SU-DHL-6 (cell line): ENCODE data around the gene FNDC11.

Experiments
- CTCF ChIP-seq: fragments of 200-600 bp; sonication (generic); IDR thresholded peaks from one replicate; pipeline ENCODE4 v1.5.1; 2017; ENCODE audit warnings: antibody characterized with exemption, mild to moderate bottlenecking, low read length, moderate library complexity; ENCODE audit not compliant: insufficient read depth, poor library complexity, severe bottlenecking
- EZH2phosphoT487 ChIP-seq: fragments of 200-600 bp; sonication (generic), shearing (Covaris generic); conservative IDR thresholded peaks from 2 replicates; pipeline ENCODE4 v1.6.1; 2018; ENCODE audit warnings: mild to moderate bottlenecking, antibody characterized with exemption, low read length, moderate library complexity, mixed read lengths

- TF ChIP-seq CTCF (no peak), EZH2phosphoT487 (no peak)
Observed at GRCh38 chr20:63552481-63553249, 1.3 kb upstream of the FNDC11 start.
